Activated naive CD4-positive, alpha-beta T cell treated with anti-CD3 and anti-CD28 coated beads, Interleukin-2, amount 10 ng/mL, durations not matched to agents 7 days and 5 days (primary cell): ENCODE data around the gene HNF4A.
"Not testable (repeated sequence)": the region's sequence is repeated elsewhere in the genome, so short reads cannot be mapped to it uniquely, and the experiment has no call there.

Experiments used
- CTCF ChIA-PET: fragments of 350-600 bp; sonication (Branson Sonifier 250); formaldehyde crosslinking; loops from one replicate; lab custom pipeline; 2021; ENCODE audit warnings: antibody characterized with exemption; lab: Charles Lee
- DNase-seq: peaks from one replicate; pipeline ENCODE4 v3.0.0-alpha.2; 2020
- H3K27ac Mint-ChIP-seq: one replicate; pipeline ENCODE4 v1.8.0; 2021; ENCODE audit warnings: mild to moderate bottlenecking, moderate library complexity, mixed read lengths
- H3K27me3 Mint-ChIP-seq: one replicate; pipeline ENCODE4 v1.8.0; 2021; ENCODE audit warnings: mild to moderate bottlenecking, mixed read lengths
- H3K36me3 Mint-ChIP-seq: one replicate; pipeline ENCODE4 v1.8.0; 2021; ENCODE audit warnings: mixed read lengths
- H3K4me1 Mint-ChIP-seq: one replicate; pipeline ENCODE4 v1.8.0; 2021; ENCODE audit warnings: mixed read lengths
- H3K4me3 Mint-ChIP-seq: one replicate; pipeline ENCODE4 v1.8.0; 2021; ENCODE audit warnings: mild to moderate bottlenecking, moderate library complexity, mixed read lengths
- H3K9me3 Mint-ChIP-seq: one replicate; pipeline ENCODE4 v1.8.0; 2021; ENCODE audit warnings: mixed read lengths

Gene HNF4A

GRCh38 chr20:44334709-44335108 lies 20.8 kb upstream of the HNF4A start:
- Mint-ChIP-seq H3K36me3 (no peaks in the 10 kb centered on the region), H3K27me3 (peaks cover 39% of the 10 kb centered on the region), H3K4me3 (no peak overlapping the region), H3K27ac (no peak overlapping the region), H3K9me3 (no peaks in the 10 kb centered on the region), H3K4me1 (no peaks in the 10 kb centered on the region)
- CTCF ChIA-PET: no interaction called here
- no peak for DNase-seq

- no peak overlapping the region for H3K27ac Mint-ChIP-seq
- no peaks in the 10 kb centered on the region for H3K9me3 Mint-ChIP-seq
- H3K4me3 Mint-ChIP-seq: no peak overlapping the region
- H3K27me3 Mint-ChIP-seq: peaks cover 35% of the 10 kb centered on the region
- no peaks in the 10 kb centered on the region for H3K4me1 Mint-ChIP-seq
- DNase-seq: no peak
- CTCF ChIA-PET: no interaction called here
- no peaks in the 10 kb centered on the region for H3K36me3 Mint-ChIP-seq
Observed at GRCh38 chr20:44335675-44336074, 19.8 kb upstream of the HNF4A start.

GRCh38 chr20:44336086-44336485 lies 19.4 kb upstream of the HNF4A start:
- no peaks in the 10 kb centered on the region for H3K9me3 Mint-ChIP-seq
- peaks cover 34% of the 10 kb centered on the region for H3K27me3 Mint-ChIP-seq
- no peak overlapping the region for H3K4me3 Mint-ChIP-seq
- H3K4me1 Mint-ChIP-seq: no peaks in the 10 kb centered on the region
- no peaks in the 10 kb centered on the region for H3K36me3 Mint-ChIP-seq
- no peak for DNase-seq
- CTCF ChIA-PET: no interaction called here
- no peak overlapping the region for H3K27ac Mint-ChIP-seq

- H3K27ac Mint-ChIP-seq: no peak within 1 kb of the TSS
- no peaks in the 10 kb centered on the region for H3K9me3 Mint-ChIP-seq
- no peaks in the 10 kb centered on the region for H3K4me1 Mint-ChIP-seq
- no peaks in the 10 kb centered on the region for H3K36me3 Mint-ChIP-seq
- peaks cover 29% of the 10 kb centered on the region for H3K27me3 Mint-ChIP-seq
- DNase-seq: no peak
- no peak within 1 kb of the TSS for H3K4me3 Mint-ChIP-seq
- CTCF ChIA-PET: no interaction called here
Observed at GRCh38 chr20:44336725-44337380, 18.6 kb upstream of the HNF4A start, which contains the start of gene R3HDML. R3HDML (plus strand) TSS chr20:44337043; CDS start chr20:44337158, 115 bp downstream.

GRCh38 chr20:44342248-44342647 lies 13.3 kb upstream of the HNF4A start:
- DNase-seq: no peak
- Mint-ChIP-seq H3K9me3 (no peaks in the 10 kb centered on the region), H3K36me3 (no peaks in the 10 kb centered on the region), H3K27ac (no peak overlapping the region), H3K27me3 (peaks cover 5% of the 10 kb centered on the region), H3K4me3 (no peak overlapping the region), H3K4me1 (no peaks in the 10 kb centered on the region)
- CTCF ChIA-PET: interaction anchor here (1.6 kb wide), 1 partner anchor 125 kb away, joined by 4 read pairs; no protein-coding TSS in a partner anchor

GRCh38 chr20:44343162-44343675 lies 12.3 kb upstream of the HNF4A start:
- Mint-ChIP-seq H3K4me1 (no peaks in the 10 kb centered on the region), H3K27ac (no peak overlapping the region), H3K27me3 (no peaks in the 10 kb centered on the region), H3K36me3 (no peaks in the 10 kb centered on the region), H3K4me3 (no peak overlapping the region), H3K9me3 (no peaks in the 10 kb centered on the region)
- DNase-seq: no peak
- CTCF ChIA-PET: interaction anchor here (1.6 kb wide), 1 partner anchor 126 kb away, joined by 4 read pairs; no protein-coding TSS in a partner anchor

GRCh38 chr20:44344723-44345122 lies 10.8 kb upstream of the HNF4A start:
- no peak overlapping the region for H3K27ac Mint-ChIP-seq
- H3K36me3 Mint-ChIP-seq: no peaks in the 10 kb centered on the region
- H3K9me3 Mint-ChIP-seq: no peaks in the 10 kb centered on the region
- H3K4me3 Mint-ChIP-seq: no peak overlapping the region
- H3K4me1 Mint-ChIP-seq: no peaks in the 10 kb centered on the region
- no peaks in the 10 kb centered on the region for H3K27me3 Mint-ChIP-seq
- CTCF ChIA-PET: no interaction called here
- no peak for DNase-seq

- Mint-ChIP-seq H3K36me3 (no peaks in the 10 kb centered on the region), H3K27me3 (no peaks in the 10 kb centered on the region), H3K4me1 (no peaks in the 10 kb centered on the region), H3K4me3 (no peak overlapping the region), H3K27ac (no peak overlapping the region), H3K9me3 (no peaks in the 10 kb centered on the region)
- CTCF ChIA-PET: no interaction called here
- no peak for DNase-seq
Observed at GRCh38 chr20:44345147-44345546, 10.4 kb upstream of the HNF4A start.

GRCh38 chr20:44345941-44346340 lies 9.6 kb upstream of the HNF4A start:
- H3K4me3 Mint-ChIP-seq, H3K36me3 Mint-ChIP-seq, H3K9me3 Mint-ChIP-seq, H3K27me3 Mint-ChIP-seq, H3K4me1 Mint-ChIP-seq, H3K27ac Mint-ChIP-seq, DNase-seq, CTCF ChIA-PET: not testable (repeated sequence)

GRCh38 chr20:44348168-44348659 lies 7.3 kb upstream of the HNF4A start:
- Mint-ChIP-seq H3K36me3 (no peaks in the 10 kb centered on the region), H3K27me3 (no peaks in the 10 kb centered on the region), H3K4me3 (no peak overlapping the region), H3K4me1 (no peaks in the 10 kb centered on the region), H3K27ac (no peak overlapping the region), H3K9me3 (no peaks in the 10 kb centered on the region)
- CTCF ChIA-PET: no interaction called here
- DNase-seq: no peak

GRCh38 chr20:44349349-44349748 lies 6.2 kb upstream of the HNF4A start:
- CTCF ChIA-PET: no interaction called here
- H3K4me3 Mint-ChIP-seq: no peak overlapping the region
- DNase-seq: no peak
- H3K27ac Mint-ChIP-seq: no peak overlapping the region
- H3K27me3 Mint-ChIP-seq: no peaks in the 10 kb centered on the region
- H3K4me1 Mint-ChIP-seq: no peaks in the 10 kb centered on the region
- H3K36me3 Mint-ChIP-seq: no peaks in the 10 kb centered on the region
- H3K9me3 Mint-ChIP-seq: no peaks in the 10 kb centered on the region

- no peaks in the 10 kb centered on the region for H3K9me3 Mint-ChIP-seq
Observed at GRCh38 chr20:44350567-44350966, 4.9 kb upstream of the HNF4A start.

GRCh38 chr20:44354979-44355497 lies 461 bp upstream of the HNF4A start:
- Mint-ChIP-seq H3K4me1 (no peaks in the 10 kb centered on the region), H3K27me3 (peaks cover 17% of the 10 kb centered on the region), H3K27ac (no peak overlapping the region), H3K9me3 (no peaks in the 10 kb centered on the region), H3K4me3 (no peak overlapping the region), H3K36me3 (no peaks in the 10 kb centered on the region)
- DNase-seq: no peak
- CTCF ChIA-PET: interaction anchor here (1.1 kb wide), 1 partner anchor 29 kb away, joined by 3 read pairs; no protein-coding TSS in a partner anchor

More at GRCh38 chr20:44350567-44350966, 4.9 kb upstream of the HNF4A start:
- no peaks in the 10 kb centered on the region for H3K4me1 Mint-ChIP-seq
- no peaks in the 10 kb centered on the region for H3K36me3 Mint-ChIP-seq
- CTCF ChIA-PET: no interaction called here
- H3K27ac Mint-ChIP-seq: no peak overlapping the region
- DNase-seq: no peak
- H3K27me3 Mint-ChIP-seq: no peaks in the 10 kb centered on the region
- no peak overlapping the region for H3K4me3 Mint-ChIP-seq

- DNase-seq: no peak
- CTCF ChIA-PET: no interaction called here
- Mint-ChIP-seq H3K27ac (no peak overlapping the region), H3K9me3 (no peaks in the 10 kb centered on the region), H3K4me1 (no peaks in the 10 kb centered on the region), H3K27me3 (peaks cover 22% of the 10 kb centered on the region), H3K4me3 (no peak overlapping the region), H3K36me3 (no peaks in the 10 kb centered on the region)
Observed at GRCh38 chr20:44356353-44356723, 839 bp downstream of the HNF4A start.

- H3K27me3 Mint-ChIP-seq: peaks cover 22% of the 10 kb centered on the region
- no peaks in the 10 kb centered on the region for H3K36me3 Mint-ChIP-seq
- no peak for DNase-seq
- CTCF ChIA-PET: no interaction called here
- no peaks in the 10 kb centered on the region for H3K4me1 Mint-ChIP-seq
- no peak overlapping the region for H3K27ac Mint-ChIP-seq
- no peaks in the 10 kb centered on the region for H3K9me3 Mint-ChIP-seq
- no peak overlapping the region for H3K4me3 Mint-ChIP-seq
Observed at GRCh38 chr20:44357020-44357419, 1.5 kb downstream of the HNF4A start.
